HepG2 (cell line): Measurements from ENCODE around the gene ATAD3C. TPM values are rescaled to one million over a fixed set of nuclear protein-coding genes. Genes with fewer than 3 reads are reported as not detected.

Experiments
- AKNA ChIP-seq: sonication (generic); formaldehyde crosslinking; IDR thresholded peaks from 2 replicates; pipeline ENCODE4 v1.4.0; 2020; ENCODE audit warnings: missing genetic modification reagents, borderline replicate concordance
- E2F2 ChIP-seq: sonication (generic); formaldehyde crosslinking; IDR thresholded peaks from 2 replicates; pipeline ENCODE4 v1.4.0; 2020; ENCODE audit warnings: missing genetic modification reagents, borderline replicate concordance
- FOXO1 ChIP-seq: sonication (generic); formaldehyde crosslinking; IDR thresholded peaks from 2 replicates; pipeline ENCODE4 v1.4.0; 2020; ENCODE audit warnings: missing genetic modification reagents
- ISL2 ChIP-seq: sonication (generic); formaldehyde crosslinking; IDR thresholded peaks from 2 replicates; pipeline ENCODE4 v1.5.0; 2020; ENCODE audit warnings: missing genetic modification reagents
- ISX ChIP-seq: sonication (generic); formaldehyde crosslinking; conservative IDR thresholded peaks from 2 replicates; pipeline ENCODE4 v1.5.0; 2020; ENCODE audit warnings: missing genetic modification reagents
- KLF12 ChIP-seq: sonication (generic); formaldehyde crosslinking; IDR thresholded peaks from 2 replicates; pipeline ENCODE4 v1.4.0; 2020; ENCODE audit warnings: missing genetic modification reagents, borderline replicate concordance
- MED8 ChIP-seq: sonication (generic); formaldehyde crosslinking; IDR thresholded peaks from 2 replicates; pipeline ENCODE4 v1.8.1; 2023; ENCODE audit warnings: mild to moderate bottlenecking, missing genetic modification reagents; ENCODE audit not compliant: insufficient replicate concordance
- MLXIP ChIP-seq: sonication (generic); formaldehyde crosslinking; IDR thresholded peaks from 2 replicates; pipeline ENCODE4 v1.9.0; 2021; ENCODE audit warnings: missing genetic modification reagents, borderline replicate concordance
- PPARG ChIP-seq: conservative IDR thresholded peaks from 2 replicates; pipeline ENCODE4 v1.6.1; 2016; ENCODE audit warnings: missing biosample characterization, missing genetic modification reagents
- PRPF4 ChIP-seq: fragments of 200-400 bp; formaldehyde crosslinking; IDR thresholded peaks from 2 replicates; pipeline ENCODE4 v1.6.1; 2016; ENCODE audit warnings: low read length, low read depth; ENCODE audit not compliant: poor library complexity, severe bottlenecking
- SAP130 ChIP-seq: IDR thresholded peaks from 2 replicates; pipeline ENCODE4 v1.6.1; 2016; ENCODE audit warnings: low read depth
- SUZ12 ChIP-seq: fragments of 150-350 bp; IDR thresholded peaks from 2 replicates; pipeline ENCODE4 v1.6.1; 2014; ENCODE audit warnings: low read depth, low read length
- TBX2 ChIP-seq: sonication (generic); formaldehyde crosslinking; IDR thresholded peaks from 2 replicates; pipeline ENCODE4 v1.5.0; 2020; ENCODE audit warnings: missing genetic modification reagents, mild to moderate bottlenecking, borderline replicate concordance
- ZBTB25 ChIP-seq: IDR thresholded peaks from 2 replicates; pipeline ENCODE4 v1.6.1; 2018; ENCODE audit warnings: missing genetic modification reagents
- ZBTB7B ChIP-seq: sonication (generic); formaldehyde crosslinking; IDR thresholded peaks from 2 replicates; pipeline ENCODE4 v1.4.0; 2020; ENCODE audit warnings: missing genetic modification reagents
- ZNF557 ChIP-seq: sonication (generic); formaldehyde crosslinking; IDR thresholded peaks from 2 replicates; pipeline ENCODE4 v1.4.0; 2020; ENCODE audit warnings: missing genetic modification reagents
- ZNF713 ChIP-seq: sonication (generic); formaldehyde crosslinking; IDR thresholded peaks from 2 replicates; pipeline ENCODE4 v1.4.0; 2020; ENCODE audit warnings: mild to moderate bottlenecking, missing genetic modification reagents
- ZNF782 ChIP-seq: sonication (generic); formaldehyde crosslinking; IDR thresholded peaks from 2 replicates; pipeline ENCODE4 v1.4.0; 2020; ENCODE audit warnings: missing genetic modification reagents, mild to moderate bottlenecking, borderline replicate concordance
- polyA plus RNA-seq, 8 experiments: library from polyadenylated mRNA; depleted of rRNA in 3 of 8; stranded (reverse) in 7 of 8; unstranded in 1 of 8; fragments of >200 nt; fragmentation: Illumina TruSeq in 4 of 8; extraction: Trizol in 4 of 8; gene quantifications; 2 replicates each; pipeline versions ENCODE4 v1.2.1 to v1.2.3, GENCODE V29; 2011 to 2016; ENCODE audit warnings: low read depth in 4 of 8, missing spikeins in 1 of 8, mixed read lengths in 1 of 8; ENCODE audit not compliant: insufficient read depth in 1 of 8
- total RNA-seq, 5 experiments: library from RNA; depleted of rRNA; stranded (reverse); fragments of >200 nt; fragmentation: Illumina TruSeq; extraction: Trizol; gene quantifications; 2 replicates each; pipeline ENCODE4 v1.2.3, GENCODE V29; 2016; ENCODE audit warnings: low read depth in 1 of 5

ATAD3C gene
- total and polyA plus RNA-seq, 2 of the 13 experiments (the other 11 are each of a cell fraction or from before 2014, with no cell fraction given) = 2.4 to 3.2 TPM

GRCh38 chr1:1435106-1435903 lies 14.2 kb upstream of the ATAD3C start, which contains the start of gene VWA1 (continued):
- TF ChIP-seq SUZ12 = no peak
- peak; percentile 90 for TF ChIP-seq SAP130 (CRISPR knock-in tag)
- TF ChIP-seq TBX2 = peak; percentile 75
- TF ChIP-seq FOXO1 (CRISPR knock-in tag) = peak; percentile 39; the same call in 1 of the 2 replicates
- no peak for TF ChIP-seq AKNA
- no peak for TF ChIP-seq MED8 (CRISPR knock-in tag)
- no peak for TF ChIP-seq ZNF557
- TF ChIP-seq PPARG = no peak
- TF ChIP-seq E2F2 (CRISPR knock-in tag) = no peak; the same call in 1 of the 2 replicates
- TF ChIP-seq KLF12 (CRISPR knock-in tag) = 0 out of 2 replicates have a peak, but pooled peaks have one; percentile 32
- no peak for TF ChIP-seq ZNF782 (CRISPR knock-in tag)
- TF ChIP-seq ZBTB25 (CRISPR knock-in tag) = no peak
- no peak; the same call in 1 of the 2 replicates for TF ChIP-seq ISL2
- no peak for TF ChIP-seq MLXIP
- TF ChIP-seq ZNF713 (CRISPR knock-in tag) = peak; percentile 37
- peak; percentile 39; the same call in 1 of the 2 replicates for TF ChIP-seq ZBTB7B (CRISPR knock-in tag)
- TF ChIP-seq ISX (CRISPR knock-in tag) = no peak
- TF ChIP-seq PRPF4 = no peak
